HEK293 (cell line): ENCODE data around the gene ASAP2.

Experiments used
- CTCF ChIA-PET: fragments of 350-600 bp; formaldehyde crosslinking; extraction: SDS; loops from one replicate; lab custom pipeline; 2021; ENCODE audit warnings: antibody characterized with exemption; lab: Yijun Ruan, JAX
- POLR2A ChIA-PET: fragments of 300-600 bp; formaldehyde crosslinking; extraction: SDS; loops from one replicate; lab custom pipeline; 2020; ENCODE audit warnings: antibody characterized with exemption, inconsistent platforms; lab: Yijun Ruan, JAX
- H3K27ac ChIP-seq: fragments of 200-500 bp; sonication (Bioruptor generic); 2 replicates; pipeline ENCODE4 v1.5.1; 2014; ENCODE audit warnings: low read depth, low read length, control low read depth, inconsistent platforms; ENCODE audit errors: extremely low read depth
- H3K36me3 ChIP-seq, 2 experiments: fragments of 200-500 bp in 1 of 2; sonication (Bioruptor generic) in 1 of 2; 1 replicate in 1 of 2; 2 replicates in 1 of 2; pipeline ENCODE4 v1.5.1; 2014 to 2017; ENCODE audit warnings: inconsistent platforms in 2 of 2, low read length in 2 of 2; ENCODE audit not compliant: control insufficient read depth in 2 of 2, insufficient read depth in 1 of 2
- H3K4me1 ChIP-seq: fragments of 200-500 bp; sonication (Bioruptor generic); 2 replicates; pipeline ENCODE4 v1.5.1; 2014; ENCODE audit warnings: mild to moderate bottlenecking, low read length, inconsistent platforms; ENCODE audit not compliant: control insufficient read depth, insufficient read depth
- H3K4me3 ChIP-seq: 2 replicates; pipeline ENCODE4 v1.5.1; 2011; ENCODE audit warnings: low read depth, mild to moderate bottlenecking, control low read depth, low read length, moderate library complexity
- H3K9me3 ChIP-seq: fragments of 200-500 bp; sonication (Bioruptor generic); 2 replicates; pipeline ENCODE4 v1.5.1; 2014; ENCODE audit warnings: low read depth, low read length, inconsistent platforms; ENCODE audit not compliant: control insufficient read depth, insufficient read depth
- KLF17 ChIP-seq: fragments of 450-650 bp; formaldehyde crosslinking; IDR thresholded peaks from 2 replicates; pipeline ENCODE4 v1.5.1; 2016; ENCODE audit warnings: missing biosample characterization, missing genetic modification characterization
- PRDM4 ChIP-seq: fragments of 450-650 bp; formaldehyde crosslinking; IDR thresholded peaks from 2 replicates; pipeline ENCODE4 v1.5.1; 2017; ENCODE audit warnings: missing biosample characterization, missing genetic modification characterization
- SP7 ChIP-seq: fragments of 450-650 bp; formaldehyde crosslinking; IDR thresholded peaks from 2 replicates; pipeline ENCODE4 v1.5.1; 2016; ENCODE audit warnings: missing biosample characterization, missing genetic modification characterization
- TCF7L2 ChIP-seq: IDR thresholded peaks from 2 replicates; pipeline ENCODE4 v1.6.1; 2011; ENCODE audit warnings: low read depth, mild to moderate bottlenecking, inconsistent platforms, low read length, moderate library complexity, borderline replicate concordance
- WT1 ChIP-seq: fragments of 450-650 bp; formaldehyde crosslinking; IDR thresholded peaks from 2 replicates; pipeline ENCODE4 v1.5.1; 2016; ENCODE audit warnings: missing biosample characterization, missing genetic modification characterization
- ZBTB11 ChIP-seq: fragments of 450-650 bp; formaldehyde crosslinking; conservative IDR thresholded peaks from 2 replicates; pipeline ENCODE4 v1.5.1; 2016; ENCODE audit warnings: low read depth, missing biosample characterization, missing genetic modification characterization
- ZBTB26 ChIP-seq: fragments of 450-650 bp; formaldehyde crosslinking; optimal IDR thresholded peaks from 2 replicates; pipeline ENCODE3; 2016; ENCODE audit warnings: missing biosample characterization, mild to moderate bottlenecking, missing genetic modification characterization
- ZIC2 ChIP-seq: fragments of 450-650 bp; formaldehyde crosslinking; IDR thresholded peaks from 2 replicates; pipeline ENCODE4 v1.5.1; 2016; ENCODE audit warnings: missing biosample characterization, missing genetic modification characterization
- ZNF280C ChIP-seq: fragments of 450-650 bp; formaldehyde crosslinking; IDR thresholded peaks from 2 replicates; pipeline ENCODE4 v1.5.1; 2016; ENCODE audit warnings: missing biosample characterization, missing genetic modification characterization
- ZNF473 ChIP-seq: fragments of 450-650 bp; formaldehyde crosslinking; IDR thresholded peaks from 2 replicates; pipeline ENCODE4 v1.5.1; 2017; ENCODE audit warnings: missing biosample characterization, missing genetic modification characterization
- ZNF501 ChIP-seq: fragments of 450-650 bp; formaldehyde crosslinking; IDR thresholded peaks from 2 replicates; pipeline ENCODE4 v1.5.1; 2016; ENCODE audit warnings: missing biosample characterization, missing genetic modification characterization
- ZNF544 ChIP-seq: fragments of 450-650 bp; formaldehyde crosslinking; IDR thresholded peaks from 2 replicates; pipeline ENCODE4 v1.5.0; 2017; ENCODE audit warnings: missing biosample characterization, missing genetic modification characterization
- ZNF571 ChIP-seq: fragments of 450-650 bp; formaldehyde crosslinking; IDR thresholded peaks from 2 replicates; pipeline ENCODE4 v1.5.0; 2017; ENCODE audit warnings: missing biosample characterization, missing genetic modification characterization
- ZNF585B ChIP-seq: fragments of 450-650 bp; formaldehyde crosslinking; IDR thresholded peaks from 2 replicates; pipeline ENCODE4 v1.5.1; 2016; ENCODE audit warnings: missing biosample characterization, missing genetic modification characterization
- ZNF600 ChIP-seq: fragments of 450-650 bp; formaldehyde crosslinking; IDR thresholded peaks from 2 replicates; pipeline ENCODE4 v1.5.1; 2016; ENCODE audit warnings: missing biosample characterization, missing genetic modification characterization
- ZNF704 ChIP-seq: fragments of 450-650 bp; formaldehyde crosslinking; IDR thresholded peaks from 2 replicates; pipeline ENCODE4 v1.5.1; 2016; ENCODE audit warnings: missing biosample characterization, missing genetic modification characterization
- ZSCAN4 ChIP-seq: fragments of 450-650 bp; formaldehyde crosslinking; IDR thresholded peaks from 2 replicates; pipeline ENCODE4 v1.5.1; 2017; ENCODE audit warnings: missing biosample characterization, missing genetic modification characterization

The ASAP2 gene

GRCh38 chr2:9232166-9232479 lies 25.5 kb downstream of the ASAP2 start:
- H3K27ac ChIP-seq, result no peak overlapping the region
- no peaks in the 10 kb centered on the region for H3K36me3 ChIP-seq
- no peak overlapping the region for H3K4me3 ChIP-seq
- H3K9me3 ChIP-seq, result no peaks in the 10 kb centered on the region
- peaks cover 14% of the 10 kb centered on the region for H3K4me1 ChIP-seq
- ChIA-PET POLR2A (no interaction called here), CTCF (interaction anchor here (1.4 to 2.1 kb wide), 2 partner anchors 23 to 89 kb away, joined by 5 to 9 read pairs; no protein-coding TSS in a partner anchor)
- no peak for TF ChIP-seq KLF17 (tag by site-specific recombination)
- TF ChIP-seq ZNF544 (tag by site-specific recombination), result no peak
- no peak for TF ChIP-seq ZBTB26 (tag by site-specific recombination)
- no peak for TF ChIP-seq ZSCAN4 (tag by site-specific recombination)
- TF ChIP-seq ZNF704 (tag by site-specific recombination), result no peak
- TF ChIP-seq WT1 (tag by site-specific recombination), result no peak
- no peak for TF ChIP-seq ZNF571 (tag by site-specific recombination)
- no peak for TF ChIP-seq ZBTB11 (tag by site-specific recombination)
- TF ChIP-seq ZNF280C (tag by site-specific recombination), result no peak
- TF ChIP-seq ZNF600, result no peak
- TF ChIP-seq ZNF585B (tag by site-specific recombination), result no peak
- no peak for TF ChIP-seq ZNF501
- no peak for TF ChIP-seq ZNF473 (tag by site-specific recombination)

- Histone ChIP-seq H3K9me3 (no peaks in the 10 kb centered on the region), H3K4me1 (peaks cover 14% of the 10 kb centered on the region), H3K36me3 (no peaks in the 10 kb centered on the region), H3K27ac (no peak overlapping the region), H3K4me3 (no peak overlapping the region)
- POLR2A ChIA-PET, result no interaction called here
- CTCF ChIA-PET, result interaction anchor here (1.4 to 2.1 kb wide), 2 partner anchors 24 to 89 kb away, joined by 5 to 9 read pairs; no protein-coding TSS in a partner anchor
- TF ChIP-seq ZIC2 (tag by site-specific recombination) (peak; percentile 65), PRDM4 (tag by site-specific recombination) (no peak), SP7 (peak; percentile 79), TCF7L2 (peak; percentile 56; the same call in 1 of the 2 replicates)
These were observed 26.3 kb downstream of the ASAP2 start for GRCh38 chr2:9232886-9233285.
